HepG2 (cell line): ENCODE measurements around the gene SLC50A1. TPM values are rescaled to one million over a fixed set of nuclear protein-coding genes. Genes with fewer than 3 reads are reported as not detected.

ENCODE experiments used
- GFI1 ChIP-seq: sonication (generic); formaldehyde crosslinking; IDR thresholded peaks from 2 replicates; pipeline ENCODE4 v1.5.0; 2020; ENCODE audit warnings: missing genetic modification reagents, mild to moderate bottlenecking, borderline replicate concordance
- HNF4A ChIP-seq: sonication (generic); formaldehyde crosslinking; IDR thresholded peaks from 2 replicates; pipeline ENCODE4 v1.4.0; 2020; ENCODE audit warnings: missing genetic modification reagents
- HOXA7 ChIP-seq: sonication (generic); formaldehyde crosslinking; IDR thresholded peaks from 2 replicates; pipeline ENCODE4 v1.8.1; 2022; ENCODE audit warnings: mild to moderate bottlenecking, missing genetic modification reagents, moderate library complexity
- KLF16 ChIP-seq, 2 experiments: sonication (generic) in 1 of 2; formaldehyde crosslinking in 1 of 2; IDR thresholded peaks; 2 replicates each; pipeline versions ENCODE4 v1.6.1 to v1.8.0; 2016 to 2023; ENCODE audit warnings: missing genetic modification reagents in 2 of 2, missing compliant biosample characterization in 1 of 2
- KMT2A ChIP-seq: sonication (generic); formaldehyde crosslinking; IDR thresholded peaks from 2 replicates; pipeline ENCODE4 v1.4.0; 2020; ENCODE audit warnings: missing genetic modification reagents
- MAX ChIP-seq: IDR thresholded peaks from 2 replicates; pipeline ENCODE4 v1.6.1; 2012; ENCODE audit warnings: inconsistent platforms
- PHF21A ChIP-seq: sonication (generic); formaldehyde crosslinking; IDR thresholded peaks from 2 replicates; pipeline ENCODE4 v1.5.0; 2020; ENCODE audit warnings: mild to moderate bottlenecking, missing genetic modification reagents
- PITX1 ChIP-seq: sonication (generic); formaldehyde crosslinking; IDR thresholded peaks from 2 replicates; pipeline ENCODE4 v1.5.1; 2020; ENCODE audit warnings: mild to moderate bottlenecking, missing genetic modification reagents
- POGZ ChIP-seq: sonication (generic); formaldehyde crosslinking; IDR thresholded peaks from 2 replicates; pipeline ENCODE4 v1.4.0; 2020; ENCODE audit warnings: mild to moderate bottlenecking, missing genetic modification reagents
- PRMT3 ChIP-seq: sonication (generic); formaldehyde crosslinking; IDR thresholded peaks from 2 replicates; pipeline ENCODE4 v1.8.1; 2022; ENCODE audit warnings: low read depth, mild to moderate bottlenecking, moderate library complexity, missing genetic modification reagents, borderline replicate concordance
- RCOR2 ChIP-seq: IDR thresholded peaks from 2 replicates; pipeline ENCODE4 v1.6.1; 2016; ENCODE audit warnings: missing biosample characterization, missing genetic modification reagents
- RXRA ChIP-seq: sonication (generic); formaldehyde crosslinking; IDR thresholded peaks from 2 replicates; pipeline ENCODE4 v1.5.1; 2020; ENCODE audit warnings: missing genetic modification reagents
- SALL1 ChIP-seq: sonication (generic); formaldehyde crosslinking; IDR thresholded peaks from 2 replicates; pipeline ENCODE4 v1.8.0; 2022; ENCODE audit warnings: mild to moderate bottlenecking, missing genetic modification reagents
- SATB2 ChIP-seq: sonication (generic); formaldehyde crosslinking; IDR thresholded peaks from 2 replicates; pipeline ENCODE4 v1.5.0; 2020; ENCODE audit warnings: missing genetic modification reagents
- SOX13 ChIP-seq, 3 experiments: fragments of 450-650 bp in 1 of 3; sonication (generic) in 1 of 3; formaldehyde crosslinking in 1 of 3; IDR thresholded peaks in 2 of 3; conservative IDR thresholded peaks in 1 of 3; 2 replicates each; pipeline versions ENCODE4 v1.5.0 to v1.6.1; 2016 to 2020; ENCODE audit warnings: antibody characterized with exemption in 1 of 3, mild to moderate bottlenecking in 1 of 3, missing compliant biosample characterization in 1 of 3, missing genetic modification reagents in 1 of 3, moderate library complexity in 1 of 3
- SP1 ChIP-seq, 2 experiments: fragments of 450-650 bp in 1 of 2; sonication (generic) in 1 of 2; formaldehyde crosslinking in 1 of 2; IDR thresholded peaks; 2 replicates each; pipeline versions ENCODE4 v1.4.0 to v1.6.1; 2016 to 2020; ENCODE audit warnings: missing genetic modification reagents in 1 of 2
- TARDBP ChIP-seq: sonication (generic); formaldehyde crosslinking; IDR thresholded peaks from 2 replicates; pipeline ENCODE4 v1.8.0; 2022; ENCODE audit warnings: mild to moderate bottlenecking, missing genetic modification reagents
- ZMAT3 ChIP-seq: sonication (generic); formaldehyde crosslinking; conservative IDR thresholded peaks from 2 replicates; pipeline ENCODE4 v1.7.0; 2021; ENCODE audit warnings: missing genetic modification reagents
- ZNF232 ChIP-seq: sonication (generic); formaldehyde crosslinking; IDR thresholded peaks from 2 replicates; pipeline ENCODE4 v1.4.0; 2020; ENCODE audit warnings: missing genetic modification reagents, borderline replicate concordance
- ZNF281 ChIP-seq: sonication (generic); formaldehyde crosslinking; IDR thresholded peaks from 2 replicates; pipeline ENCODE4 v1.4.0; 2020; ENCODE audit warnings: missing genetic modification reagents, borderline replicate concordance
- ZNF326 ChIP-seq: sonication (generic); formaldehyde crosslinking; IDR thresholded peaks from 2 replicates; pipeline ENCODE4 v1.4.0; 2020; ENCODE audit warnings: missing genetic modification reagents, borderline replicate concordance
- ZNF335 ChIP-seq: sonication (generic); formaldehyde crosslinking; IDR thresholded peaks from 2 replicates; pipeline ENCODE4 v1.4.0; 2020; ENCODE audit warnings: missing genetic modification reagents
- polyA plus RNA-seq, 8 experiments: library from polyadenylated mRNA; depleted of rRNA in 3 of 8; stranded (reverse) in 7 of 8; unstranded in 1 of 8; fragments of >200 nt; fragmentation: Illumina TruSeq in 4 of 8; extraction: Trizol in 4 of 8; gene quantifications; 2 replicates each; pipeline versions ENCODE4 v1.2.1 to v1.2.3, GENCODE V29; 2011 to 2016; ENCODE audit warnings: low read depth in 4 of 8, missing spikeins in 1 of 8, mixed read lengths in 1 of 8; ENCODE audit not compliant: insufficient read depth in 1 of 8
- total RNA-seq, 5 experiments: library from RNA; depleted of rRNA; stranded (reverse); fragments of >200 nt; fragmentation: Illumina TruSeq; extraction: Trizol; gene quantifications; 2 replicates each; pipeline ENCODE4 v1.2.3, GENCODE V29; 2016; ENCODE audit warnings: low read depth in 1 of 5
- TF ChIP-seq, protein P1 (sequence below): sonication (generic); formaldehyde crosslinking; IDR thresholded peaks from 2 replicates; pipeline ENCODE4 v1.4.0; 2020; ENCODE audit warnings: missing genetic modification reagents

The SLC50A1 gene
- total and polyA plus RNA-seq, 2 of the 13 experiments (the other 11 are each of a cell fraction or from before 2014, with no cell fraction given) = 22.5 to 46.8 TPM

DNA sequence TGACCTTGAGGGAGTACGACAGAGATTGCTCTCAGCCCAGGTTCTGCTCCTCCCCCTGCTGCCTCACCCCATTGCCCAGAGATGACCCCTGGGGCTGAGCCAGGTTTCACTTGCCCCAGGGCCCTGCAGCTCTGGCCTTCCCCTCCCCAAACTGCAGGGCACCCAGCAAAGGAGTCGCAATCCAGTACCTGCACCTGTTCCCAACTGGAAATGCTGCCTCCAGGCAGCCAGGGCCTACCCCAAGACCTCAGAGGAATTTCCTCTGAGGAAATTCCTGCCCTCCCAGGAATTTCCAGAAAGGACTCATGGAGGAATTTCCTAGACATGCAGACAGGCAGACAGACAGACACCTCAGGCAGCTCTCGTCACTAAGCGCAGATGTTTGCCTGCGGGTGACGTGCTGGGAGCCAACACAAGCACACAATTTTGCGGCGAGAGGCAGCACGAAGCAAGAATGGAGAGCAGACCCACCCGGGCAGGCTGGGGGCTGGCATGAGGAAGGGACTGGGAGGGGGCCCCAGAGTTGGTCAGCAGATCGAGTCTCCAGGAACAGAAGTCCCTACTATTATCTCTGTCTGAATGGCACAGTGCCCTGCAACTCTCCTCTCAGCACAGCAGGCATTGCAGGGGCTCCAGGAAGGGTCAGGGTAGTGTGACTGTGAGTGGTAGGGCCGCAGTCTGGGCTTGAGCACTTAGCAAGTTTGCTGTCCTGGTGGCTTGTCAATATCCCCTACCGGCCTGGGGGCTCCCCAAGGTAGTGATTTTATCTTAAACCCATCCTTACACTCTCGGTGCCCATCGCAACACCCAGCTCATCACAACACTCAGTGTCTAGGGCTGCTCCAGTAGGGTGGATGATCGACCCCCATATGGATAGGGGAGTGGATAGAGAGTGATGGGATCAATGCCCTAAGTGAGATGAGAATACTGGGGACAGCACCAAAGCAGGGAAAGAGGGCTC is 10.9 kb upstream of the SLC50A1 start (continued):
- TF ChIP-seq MAX = no peak
- TF ChIP-seq ZNF335 (CRISPR knock-in tag) = peak; percentile 97
- peak; percentile 55 for TF ChIP-seq SALL1
- TF ChIP-seq ZNF281 = peak; percentile 20; the same call in 1 of the 2 replicates
- no peak for TF ChIP-seq SOX13 (IDR thresholded peaks at IDR 0.05)
- TF ChIP-seq SOX13 (CRISPR knock-in tag; conservative IDR thresholded peaks at IDR 0.05 in 1 of 2, IDR thresholded peaks at IDR 0.05 in 1 of 2) = no peak
- 0 out of 2 replicates have a peak, but pooled peaks have one; percentile 49 for TF ChIP-seq PHF21A (CRISPR knock-in tag)
- TF ChIP-seq SATB2 (CRISPR knock-in tag) = no peak
- TF ChIP-seq POGZ = no peak
- TF ChIP-seq GFI1 (CRISPR knock-in tag) = peak; percentile 63; the same call in 1 of the 2 replicates
- no peak for TF ChIP-seq RCOR2 (CRISPR knock-in tag)
- TF ChIP-seq KMT2A (CRISPR knock-in tag) = 0 out of 2 replicates have a peak, but pooled peaks have one; percentile 7
- 0 out of 2 replicates have a peak, but pooled peaks have one; percentile 17 for TF ChIP-seq HNF4A
- TF ChIP-seq KLF16 (CRISPR knock-in tag; IDR thresholded peaks at IDR 0.05) = no peak
- TF ChIP-seq, protein P1, sequence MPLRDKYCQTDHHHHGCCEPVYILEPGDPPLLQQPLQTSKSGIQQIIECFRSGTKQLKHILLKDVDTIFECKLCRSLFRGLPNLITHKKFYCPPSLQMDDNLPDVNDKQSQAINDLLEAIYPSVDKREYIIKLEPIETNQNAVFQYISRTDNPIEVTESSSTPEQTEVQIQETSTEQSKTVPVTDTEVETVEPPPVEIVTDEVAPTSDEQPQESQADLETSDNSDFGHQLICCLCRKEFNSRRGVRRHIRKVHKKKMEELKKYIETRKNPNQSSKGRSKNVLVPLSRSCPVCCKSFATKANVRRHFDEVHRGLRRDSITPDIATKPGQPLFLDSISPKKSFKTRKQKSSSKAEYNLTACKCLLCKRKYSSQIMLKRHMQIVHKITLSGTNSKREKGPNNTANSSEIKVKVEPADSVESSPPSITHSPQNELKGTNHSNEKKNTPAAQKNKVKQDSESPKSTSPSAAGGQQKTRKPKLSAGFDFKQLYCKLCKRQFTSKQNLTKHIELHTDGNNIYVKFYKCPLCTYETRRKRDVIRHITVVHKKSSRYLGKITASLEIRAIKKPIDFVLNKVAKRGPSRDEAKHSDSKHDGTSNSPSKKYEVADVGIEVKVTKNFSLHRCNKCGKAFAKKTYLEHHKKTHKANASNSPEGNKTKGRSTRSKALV = 0 out of 2 replicates have a peak, but pooled peaks have one; percentile 16
- peak; percentile 83 for TF ChIP-seq RXRA (CRISPR knock-in tag)
- TF ChIP-seq SP1 (IDR thresholded peaks at IDR 0.05) = no peak
- TF ChIP-seq SP1 (CRISPR knock-in tag; IDR thresholded peaks at IDR 0.05) = no peak
- 0 out of 2 replicates have a peak, but pooled peaks have one; percentile 10 for TF ChIP-seq TARDBP
- TF ChIP-seq PITX1 (CRISPR knock-in tag) = 0 out of 2 replicates have a peak, but pooled peaks have one; percentile 31
- TF ChIP-seq HOXA7 (CRISPR knock-in tag) = no peak
- 0 out of 2 replicates have a peak, but pooled peaks have one; percentile 48 for TF ChIP-seq ZNF232 (CRISPR knock-in tag)
- TF ChIP-seq PRMT3 (CRISPR knock-in tag) = 0 out of 2 replicates have a peak, but pooled peaks have one; percentile 8
- TF ChIP-seq ZNF326 (CRISPR knock-in tag) = no peak
- TF ChIP-seq ZMAT3 (CRISPR knock-in tag) = no peak
